ENCODE data around the gene EIF4B. TPM values are rescaled to one million over a fixed set of nuclear protein-coding genes. Genes with fewer than 3 reads are reported as not detected.
"Not testable (repeated sequence)": the region's sequence is repeated elsewhere in the genome, so short reads cannot be mapped to it uniquely, and the experiment has no call there.

EIF4B gene
- total RNA-seq, 3 donors from 2014 or later (not counting 1 experiment from before 2014, with no cell fraction given), result 505 to 537 (median 518) TPM

- DNase-seq (no peak), ATAC-seq (no peak)
- Histone ChIP-seq H3K4me3 (ENCODE audit: low read length) (no peak overlapping the region), H3K4me1 (ENCODE audit: control insufficient read depth, insufficient read depth, low read length) (peaks cover 16% of the 10 kb centered on the region), H3K9me3 (ENCODE audit: control insufficient read depth, insufficient read depth, low read length) (no peaks in the 10 kb centered on the region), H3K27ac (ENCODE audit: low read length) (no peak overlapping the region), H3K36me3 (ENCODE audit: control insufficient read depth, insufficient read depth, low read length) (peaks cover 18% of the 10 kb centered on the region), H3K27me3 (ENCODE audit: control insufficient read depth, insufficient read depth, low read length) (no peaks in the 10 kb centered on the region)
- intact Hi-C loops (cut with micrococcal nuclease), result no loop called here
- H3K9me3 Mint-ChIP-seq, result no peaks in the 10 kb centered on the region
- no peaks in the 10 kb centered on the region for H3K27me3 Mint-ChIP-seq (ENCODE audit: low read depth in 2 of 2)
- H3K36me3 Mint-ChIP-seq, result peaks cover under 1% of the 10 kb centered on the region
- no peak overlapping the region for H3K4me3 Mint-ChIP-seq
- H3K27ac Mint-ChIP-seq, result peak overlapping the region in 1 of 2 donors; percentile 63
- H3K4me1 Mint-ChIP-seq, result peaks cover 46 to 57% of the 10 kb centered on the region in 2 donors
- TF ChIP-seq CTCF (IDR thresholded peaks at IDR 0.05), result no peak
- 95% methylated on average over 3 of the region's 3 CpGs for WGBS (ENCODE audit: insufficient coverage)
These were observed 5.6 kb downstream of the EIF4B start for GRCh38 chr12:53011889-53012288.

- H3K27ac ChIP-seq (ENCODE audit: low read length), result no peak overlapping the region
- no peak for TF ChIP-seq CTCF (IDR thresholded peaks at IDR 0.05)
- no peak overlapping the region for H3K4me3 Mint-ChIP-seq
- H3K27me3 Mint-ChIP-seq (ENCODE audit: low read depth in 2 of 2), result no peaks in the 10 kb centered on the region
- intact Hi-C loops (cut with micrococcal nuclease), result no loop called here
- peaks cover 7% of the 10 kb centered on the region for H3K36me3 Mint-ChIP-seq
- H3K36me3 ChIP-seq (ENCODE audit: control insufficient read depth, insufficient read depth, low read length), result peaks cover 26% of the 10 kb centered on the region
- ATAC-seq (no peak), DNase-seq (no peak)
- peaks cover 8% of the 10 kb centered on the region for H3K4me1 ChIP-seq (ENCODE audit: control insufficient read depth, insufficient read depth, low read length)
- no peak overlapping the region for H3K27ac Mint-ChIP-seq
- H3K9me3 ChIP-seq (ENCODE audit: control insufficient read depth, insufficient read depth, low read length), result no peaks in the 10 kb centered on the region
- H3K4me3 ChIP-seq (ENCODE audit: low read length), result no peak overlapping the region
- H3K4me1 Mint-ChIP-seq, result peaks cover 42 to 48% of the 10 kb centered on the region in 2 donors
- H3K9me3 Mint-ChIP-seq, result no peaks in the 10 kb centered on the region
- H3K27me3 ChIP-seq (ENCODE audit: control insufficient read depth, insufficient read depth, low read length), result no peaks in the 10 kb centered on the region
- WGBS (ENCODE audit: insufficient coverage), result 96% methylated on average over 3 of the region's 3 CpGs
These were observed 6.7 kb downstream of the EIF4B start for GRCh38 chr12:53012928-53013327.

- peaks cover 7% of the 10 kb centered on the region for H3K36me3 Mint-ChIP-seq
- TF ChIP-seq CTCF (IDR thresholded peaks at IDR 0.05), result no peak
- no peak overlapping the region for H3K4me3 ChIP-seq (ENCODE audit: low read length)
- no peak overlapping the region for H3K4me3 Mint-ChIP-seq
- H3K9me3 Mint-ChIP-seq, result no peaks in the 10 kb centered on the region
- H3K27ac ChIP-seq (ENCODE audit: low read length), result no peak overlapping the region
- no peak for DNase-seq
- peaks cover 34 to 38% of the 10 kb centered on the region in 2 donors for H3K4me1 Mint-ChIP-seq
- H3K27me3 ChIP-seq (ENCODE audit: control insufficient read depth, insufficient read depth, low read length), result no peaks in the 10 kb centered on the region
- 89% methylated on average over 1 of the region's 2 CpGs for WGBS (ENCODE audit: insufficient coverage)
- H3K27ac Mint-ChIP-seq, result peak overlapping the region; percentile 51 to 53
- no peak for ATAC-seq
- H3K27me3 Mint-ChIP-seq (ENCODE audit: low read depth in 2 of 2), result no peaks in the 10 kb centered on the region
- intact Hi-C loops (cut with micrococcal nuclease), result no loop called here
- H3K36me3 ChIP-seq (ENCODE audit: control insufficient read depth, insufficient read depth, low read length), result peaks cover 36% of the 10 kb centered on the region
- H3K9me3 ChIP-seq (ENCODE audit: control insufficient read depth, insufficient read depth, low read length), result no peaks in the 10 kb centered on the region
- H3K4me1 ChIP-seq (ENCODE audit: control insufficient read depth, insufficient read depth, low read length), result no peaks in the 10 kb centered on the region
These were observed 8.5 kb downstream of the EIF4B start for GRCh38 chr12:53014709-53015108.

GRCh38 chr12:53025250-53025649 lies 19.0 kb downstream of the EIF4B start:
- H3K4me3 ChIP-seq (ENCODE audit: low read length), result no peak overlapping the region
- H3K27ac ChIP-seq (ENCODE audit: low read length), result no peak overlapping the region
- intact Hi-C loops (cut with micrococcal nuclease), result no loop called here
- TF ChIP-seq CTCF (IDR thresholded peaks at IDR 0.05), result no peak
- no peaks in the 10 kb centered on the region for H3K27me3 ChIP-seq (ENCODE audit: control insufficient read depth, insufficient read depth, low read length)
- peaks cover 77% of the 10 kb centered on the region for H3K36me3 ChIP-seq (ENCODE audit: control insufficient read depth, insufficient read depth, low read length)
- WGBS (ENCODE audit: insufficient coverage), result 90% methylated on average over 2 of the region's 3 CpGs
- ATAC-seq, result no peak
- Mint-ChIP-seq H3K27me3 (ENCODE audit: low read depth in 2 of 2) (no peaks in the 10 kb centered on the region), H3K27ac (peak overlapping the region in 1 of 2 donors; percentile 28), H3K36me3 (peaks cover 24% of the 10 kb centered on the region), H3K4me1 (peaks cover 0 to 15% of the 10 kb centered on the region in 2 donors), H3K4me3 (no peak overlapping the region), H3K9me3 (no peaks in the 10 kb centered on the region)
- DNase-seq, result no peak
- H3K9me3 ChIP-seq (ENCODE audit: control insufficient read depth, insufficient read depth, low read length), result no peaks in the 10 kb centered on the region
- no peaks in the 10 kb centered on the region for H3K4me1 ChIP-seq (ENCODE audit: control insufficient read depth, insufficient read depth, low read length)

GRCh38 chr12:53027014-53027413 lies 20.8 kb downstream of the EIF4B start:
- H3K4me3 ChIP-seq (ENCODE audit: low read length); H3K27ac ChIP-seq (ENCODE audit: low read length); intact Hi-C loops (cut with micrococcal nuclease); H3K4me1 ChIP-seq (ENCODE audit: control insufficient read depth, insufficient read depth, low read length); H3K9me3 ChIP-seq (ENCODE audit: control insufficient read depth, insufficient read depth, low read length); H3K27me3 ChIP-seq (ENCODE audit: control insufficient read depth, insufficient read depth, low read length); ATAC-seq; H3K9me3 Mint-ChIP-seq; DNase-seq; H3K27ac Mint-ChIP-seq; H3K4me3 Mint-ChIP-seq; H3K27me3 Mint-ChIP-seq (ENCODE audit: low read depth in 2 of 2): not testable (repeated sequence)
- WGBS (ENCODE audit: insufficient coverage), result 88% methylated on average over 12 of the region's 13 CpGs
- peaks cover 26% of the 10 kb centered on the region for H3K36me3 Mint-ChIP-seq
- H3K36me3 ChIP-seq (ENCODE audit: control insufficient read depth, insufficient read depth, low read length), result peaks cover 74% of the 10 kb centered on the region
- peaks cover 0 to 12% of the 10 kb centered on the region in 2 donors for H3K4me1 Mint-ChIP-seq

Measured in natural killer cell (primary cell).